Adrenal gland (tissue), 5 donors: ENCODE results near the gene CRISPLD2.

Experiments used
- POLR2A ChIP-seq, 2 donors: fragments of 450-650 bp; IDR thresholded peaks; one replicate each; pipeline ENCODE4 v1.6.1; 2017; ENCODE audit warnings: antibody characterized with exemption in 2 of 2, mild to moderate bottlenecking in 2 of 2, moderate library complexity in 1 of 2
- TF ChIP-seq, protein P1 (sequence below), 6 experiments: fragments of 450-650 bp in 4 of 6; fragments of 200-600 bp in 2 of 6; sonication (generic) in 1 of 6; IDR thresholded peaks; 1 replicate in 5 of 6; 2 replicates in 1 of 6; pipeline versions ENCODE4 v1.5.1 to v1.8.0; 2016 to 2021; ENCODE audit warnings: antibody characterized with exemption in 6 of 6, mild to moderate bottlenecking in 2 of 6, moderate library complexity in 1 of 6
- donor health status: DM: no; HTN: no; CAD: no.

DNA sequence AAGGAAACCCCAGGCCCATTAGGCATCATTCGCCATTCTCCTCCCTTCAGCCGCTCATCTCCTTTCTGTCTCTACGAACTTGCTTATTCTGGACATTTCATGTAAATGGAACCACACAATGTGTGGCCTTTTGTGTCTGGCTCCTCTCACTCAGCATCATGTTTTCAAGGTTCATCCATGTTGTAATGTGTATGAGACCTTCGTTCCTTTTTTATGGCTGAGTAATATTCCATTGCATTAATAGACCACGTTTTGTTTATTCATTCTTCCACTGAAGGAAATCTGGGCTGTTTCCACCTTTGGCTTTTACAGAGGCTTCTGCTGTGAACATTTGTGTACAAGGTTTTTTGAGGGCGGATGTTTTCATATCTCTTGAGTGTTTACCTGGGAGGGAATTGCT is 3.2 kb downstream of the CRISPLD2 start:
- TF ChIP-seq, protein P1, sequence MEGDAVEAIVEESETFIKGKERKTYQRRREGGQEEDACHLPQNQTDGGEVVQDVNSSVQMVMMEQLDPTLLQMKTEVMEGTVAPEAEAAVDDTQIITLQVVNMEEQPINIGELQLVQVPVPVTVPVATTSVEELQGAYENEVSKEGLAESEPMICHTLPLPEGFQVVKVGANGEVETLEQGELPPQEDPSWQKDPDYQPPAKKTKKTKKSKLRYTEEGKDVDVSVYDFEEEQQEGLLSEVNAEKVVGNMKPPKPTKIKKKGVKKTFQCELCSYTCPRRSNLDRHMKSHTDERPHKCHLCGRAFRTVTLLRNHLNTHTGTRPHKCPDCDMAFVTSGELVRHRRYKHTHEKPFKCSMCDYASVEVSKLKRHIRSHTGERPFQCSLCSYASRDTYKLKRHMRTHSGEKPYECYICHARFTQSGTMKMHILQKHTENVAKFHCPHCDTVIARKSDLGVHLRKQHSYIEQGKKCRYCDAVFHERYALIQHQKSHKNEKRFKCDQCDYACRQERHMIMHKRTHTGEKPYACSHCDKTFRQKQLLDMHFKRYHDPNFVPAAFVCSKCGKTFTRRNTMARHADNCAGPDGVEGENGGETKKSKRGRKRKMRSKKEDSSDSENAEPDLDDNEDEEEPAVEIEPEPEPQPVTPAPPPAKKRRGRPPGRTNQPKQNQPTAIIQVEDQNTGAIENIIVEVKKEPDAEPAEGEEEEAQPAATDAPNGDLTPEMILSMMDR (IDR thresholded peaks at IDR 0.05) = no peak
- no peak for TF ChIP-seq POLR2A (IDR thresholded peaks at IDR 0.05)
